ENCODE measurements around the gene JADE2.
"Not testable (repeated sequence)": the region's sequence is repeated elsewhere in the genome, so short reads cannot be mapped to it uniquely, and the experiment has no call there.

JADE2 gene

DNA sequence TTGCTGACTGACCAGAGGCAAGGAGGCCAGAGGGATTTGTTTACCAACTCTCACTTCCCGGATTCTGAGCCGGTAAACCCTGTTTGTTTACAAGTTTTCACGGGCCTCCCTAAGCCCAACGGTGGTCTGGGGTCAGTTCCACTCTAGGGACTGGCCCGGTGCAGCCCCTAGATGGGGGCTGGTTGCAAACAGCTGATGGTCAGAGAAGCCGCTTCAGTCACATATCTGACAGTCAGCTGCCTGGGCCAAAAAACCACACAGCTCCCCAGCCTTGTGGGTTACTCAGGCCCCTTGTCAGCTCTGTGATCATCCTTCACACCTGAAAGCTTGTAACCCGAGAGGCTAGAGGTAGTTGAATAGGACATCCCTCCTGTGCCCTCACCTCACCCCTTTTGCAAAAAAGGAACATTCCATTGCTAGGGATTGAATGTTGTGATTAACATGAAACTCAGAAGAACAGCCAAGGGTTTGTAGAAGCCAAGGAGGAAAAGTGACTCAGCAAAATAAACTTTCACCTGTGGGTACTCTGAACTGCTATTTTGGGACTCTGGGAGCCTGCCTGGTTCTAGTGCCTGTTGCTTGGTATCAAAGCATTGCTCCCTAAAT, 66.8 kb downstream of the JADE2 start:
- no peak for DNase-seq (ENCODE audit: low read depth)

DNA sequence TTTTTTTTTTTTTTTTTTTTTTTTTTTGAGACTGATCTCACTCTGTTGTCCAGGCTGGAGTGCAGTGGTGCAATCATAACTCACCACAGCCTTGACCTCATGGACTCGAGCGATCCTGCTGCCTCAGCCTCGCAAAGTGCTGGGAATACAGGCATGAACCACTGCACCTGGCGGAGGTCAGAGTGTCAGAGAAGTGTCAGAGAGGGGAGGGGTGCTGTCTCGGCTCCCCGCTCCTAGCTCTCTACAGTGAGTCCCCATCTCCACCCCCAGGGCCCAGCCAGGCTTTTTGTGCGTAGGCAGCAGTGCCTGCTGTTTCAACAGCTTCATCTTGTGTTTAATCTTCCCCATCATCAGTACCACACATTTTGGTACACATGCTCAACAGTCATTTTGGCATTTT, 68.9 kb downstream of the JADE2 start:
- DNase-seq (ENCODE audit: low read depth): no peak

DNA sequence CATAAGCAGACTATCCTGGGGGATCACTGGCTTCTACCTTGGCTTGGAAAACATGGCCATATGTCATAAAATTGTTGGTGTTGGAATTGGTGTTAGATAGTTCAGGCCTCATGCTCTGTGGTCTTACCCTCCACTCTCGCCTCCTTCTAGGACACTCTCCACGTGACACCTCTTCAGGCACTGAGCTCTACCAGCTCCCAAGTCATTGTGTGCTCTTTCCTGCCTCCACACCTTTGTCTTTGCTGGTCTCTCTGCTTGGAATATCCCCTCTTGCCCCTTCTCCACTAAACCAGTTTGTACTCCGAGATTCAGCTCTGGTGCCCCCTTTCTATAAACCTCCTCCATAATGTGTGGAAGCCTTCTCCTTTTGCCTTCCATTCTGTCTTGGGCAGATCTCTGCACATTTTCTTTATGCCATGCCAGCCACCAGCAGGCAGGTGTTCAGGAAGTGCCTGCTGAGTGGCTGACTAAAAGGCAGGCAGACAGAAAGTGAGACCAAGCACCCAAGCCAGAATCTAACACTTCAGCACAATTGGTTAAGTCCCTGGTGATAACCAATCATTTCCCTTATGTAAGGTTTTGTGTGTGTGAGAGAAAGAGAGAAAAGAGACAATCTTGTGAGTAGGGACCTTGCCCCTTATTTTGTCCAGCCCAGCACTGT, 69.5 kb downstream of the JADE2 start:
- DNase-seq (ENCODE audit: low read depth): no peak

DNA sequence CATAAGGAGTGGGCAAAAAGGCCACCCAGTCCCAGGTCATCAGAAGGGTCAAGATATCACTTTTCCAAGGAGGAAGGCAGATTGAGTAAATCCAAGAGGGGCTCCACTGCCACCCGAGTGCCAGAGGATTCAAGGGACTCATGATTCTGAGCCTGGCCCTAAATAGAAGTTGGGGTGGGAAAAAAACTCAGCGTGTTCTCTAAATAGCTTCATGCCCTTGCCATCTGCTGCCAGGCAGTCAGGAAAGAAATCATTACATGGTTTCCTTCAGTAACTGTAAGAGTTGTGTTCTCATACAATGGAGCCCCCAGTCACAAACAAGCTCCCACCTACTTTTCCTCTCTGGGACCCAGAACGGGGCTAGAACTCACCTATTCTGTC, 70.0 kb downstream of the JADE2 start:
- DNase-seq (ENCODE audit: low read depth): no peak

DNA sequence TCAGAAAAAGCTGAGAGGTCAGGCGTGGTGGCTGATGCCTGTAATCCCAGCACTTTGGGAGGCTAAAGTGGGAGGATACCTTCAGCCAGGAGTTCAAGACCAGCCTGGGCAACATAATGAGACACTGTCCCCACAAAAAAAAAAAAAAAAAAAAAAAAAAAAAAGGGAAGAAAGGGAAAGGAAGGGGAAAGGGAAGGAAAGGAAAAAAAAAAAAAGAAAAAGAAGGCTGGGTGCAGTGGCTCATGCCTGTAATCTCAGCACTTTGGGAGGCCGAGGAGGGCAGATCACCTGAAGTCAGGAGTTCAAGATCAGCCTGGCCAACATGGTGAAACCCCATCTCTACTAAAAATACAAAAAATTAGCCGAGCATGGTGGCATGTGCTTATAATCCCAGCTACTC, 74.3 kb downstream of the JADE2 start:
- not testable (repeated sequence) for DNase-seq (ENCODE audit: low read depth)

DNA sequence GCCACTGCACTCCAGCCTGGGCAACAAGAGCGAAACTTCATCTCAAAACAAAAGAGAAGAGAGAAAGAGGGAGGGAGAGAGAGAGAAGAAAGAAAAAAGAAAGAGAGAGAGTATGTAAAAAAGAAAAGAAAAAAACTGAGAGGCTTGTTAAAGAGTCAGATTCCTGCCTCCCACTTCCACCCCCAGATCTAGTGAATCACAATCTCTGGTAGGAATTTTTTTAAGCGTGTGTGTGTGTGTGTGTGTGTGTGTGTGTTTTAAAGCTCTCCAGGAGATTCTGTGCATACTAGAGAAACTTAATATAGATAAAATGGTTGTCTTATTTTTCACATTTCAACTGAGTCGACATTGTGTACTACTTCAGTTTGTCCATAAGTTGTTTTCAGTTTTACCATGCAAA, 75.1 kb downstream of the JADE2 start:
- no peak for DNase-seq (ENCODE audit: low read depth)

DNA sequence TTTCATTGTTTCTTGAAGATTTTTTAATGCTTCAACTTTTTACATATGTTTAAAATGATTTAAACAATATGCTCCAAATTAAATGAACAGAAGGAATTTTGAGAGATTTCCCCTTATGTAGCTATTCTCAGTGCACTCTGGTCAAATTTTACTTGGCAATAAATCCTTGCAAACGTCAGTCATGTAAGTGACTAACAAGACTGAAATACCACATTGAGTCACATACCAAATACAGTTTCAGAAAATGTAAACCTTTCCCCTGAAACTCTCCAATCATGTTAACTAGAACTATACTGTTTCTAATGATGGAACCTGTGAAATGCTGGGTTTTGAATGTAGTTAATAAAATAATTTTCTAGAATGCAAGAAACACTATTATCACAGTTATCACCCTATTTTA, 77.6 kb downstream of the JADE2 start:
- DNase-seq (ENCODE audit: low read depth): no peak

DNA sequence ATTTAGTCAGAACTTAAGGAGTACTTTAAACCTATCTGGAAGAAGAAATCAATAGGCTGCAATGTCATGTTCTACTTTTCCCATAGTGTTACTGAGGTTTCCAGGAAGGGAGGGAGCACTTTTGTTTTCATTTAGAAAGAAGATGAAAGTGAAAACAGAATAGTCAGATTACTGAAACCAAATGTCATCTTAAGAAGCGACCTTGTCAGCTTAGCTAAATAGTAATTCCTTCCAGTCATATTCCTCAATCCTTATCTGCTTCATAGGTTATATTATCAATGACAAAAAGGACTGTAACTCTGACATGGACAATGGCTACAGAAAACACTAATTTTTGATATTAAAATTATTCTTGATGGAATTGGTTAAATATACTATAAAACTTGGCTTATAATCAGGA, 79.4 kb downstream of the JADE2 start:
- DNase-seq (ENCODE audit: low read depth): no peak

DNA sequence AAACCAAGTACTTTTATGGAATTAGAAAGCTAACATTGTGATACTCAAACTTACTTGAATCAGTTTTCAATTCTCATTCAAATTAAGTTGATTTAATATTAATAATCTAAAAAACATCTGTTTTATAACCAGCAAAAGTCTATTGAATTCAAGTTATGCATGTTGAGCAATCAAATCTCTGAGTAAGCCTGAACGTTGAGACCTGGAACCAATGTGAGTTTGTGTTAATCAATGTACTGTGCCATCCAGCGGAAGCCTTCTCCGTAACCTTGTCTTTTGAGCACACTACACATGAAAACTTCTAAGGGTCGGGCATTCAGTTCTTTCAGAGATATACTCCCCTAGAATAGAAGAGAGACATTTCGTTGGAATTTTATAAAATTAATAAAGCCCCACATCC, 81.3 kb downstream of the JADE2 start:
- DNase-seq (ENCODE audit: low read depth): no peak

DNA sequence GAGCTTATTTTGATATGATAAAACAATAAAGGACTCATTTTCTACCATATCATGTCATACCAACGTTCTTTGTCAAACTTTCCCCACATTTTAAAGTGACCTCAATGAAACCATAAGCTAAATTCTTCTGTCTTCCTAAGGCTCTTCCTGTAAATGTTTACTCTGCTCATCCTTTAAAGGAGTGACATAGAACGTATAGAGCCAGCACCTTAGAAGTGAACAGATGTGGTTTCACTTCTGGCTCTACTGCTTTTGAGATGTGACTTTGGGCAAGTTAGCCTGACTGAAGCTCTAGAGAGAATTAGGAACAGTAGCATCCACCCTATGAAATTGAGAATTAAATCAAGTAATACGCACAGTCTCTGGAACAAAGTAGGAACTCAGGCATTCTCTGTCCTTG, 83.1 kb downstream of the JADE2 start:
- DNase-seq (ENCODE audit: low read depth): no peak

DNA sequence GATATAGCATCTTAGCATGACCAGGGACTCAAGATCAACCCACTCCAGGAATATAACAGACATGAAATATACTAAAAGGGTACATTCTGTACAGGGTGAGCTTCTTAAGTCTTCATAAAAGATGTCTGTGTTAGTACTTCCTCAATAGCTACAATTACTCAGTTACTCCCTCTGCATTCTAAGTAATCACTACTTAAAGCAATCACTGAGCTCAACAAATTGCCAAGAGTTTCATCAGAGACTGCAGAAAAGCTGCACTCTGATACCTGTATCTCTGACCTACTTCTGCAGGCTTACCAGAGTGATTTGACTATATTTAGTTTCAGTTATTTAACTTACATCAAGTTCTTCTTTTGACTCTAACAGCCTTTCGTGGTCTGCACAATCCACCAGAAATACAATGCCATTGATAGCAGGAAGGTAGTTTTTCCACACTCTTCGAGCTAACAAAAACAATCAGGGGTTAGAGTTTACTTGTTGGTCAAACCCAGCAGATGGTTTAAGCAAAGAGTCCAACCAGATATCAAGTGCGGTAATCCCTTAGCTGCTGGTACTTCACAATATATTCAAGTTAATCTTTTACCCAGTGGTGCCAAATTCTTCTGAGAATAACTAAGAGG, 83.9 kb downstream of the JADE2 start:
- DNase-seq (ENCODE audit: low read depth): no peak

DNA sequence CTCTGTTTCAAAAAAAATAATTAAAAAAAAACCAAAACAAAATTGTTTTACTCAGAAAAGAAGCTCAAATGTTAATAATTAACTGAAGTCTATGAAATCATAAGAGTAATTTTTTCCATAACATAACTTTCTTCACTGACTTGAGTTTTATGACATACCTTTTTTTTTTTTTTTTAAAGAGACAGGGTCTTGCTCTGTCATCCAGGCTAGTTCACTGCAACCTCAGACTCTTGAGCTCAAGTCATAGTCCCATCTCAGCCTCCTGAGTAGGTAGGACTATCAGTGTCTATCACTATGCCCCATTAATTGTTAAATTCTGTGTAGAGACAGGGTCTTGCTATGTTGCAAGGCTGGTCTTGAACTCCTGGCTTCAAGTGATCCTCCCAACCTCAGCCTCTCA, 85.3 kb downstream of the JADE2 start:
- DNase-seq (ENCODE audit: low read depth): no peak

DNA sequence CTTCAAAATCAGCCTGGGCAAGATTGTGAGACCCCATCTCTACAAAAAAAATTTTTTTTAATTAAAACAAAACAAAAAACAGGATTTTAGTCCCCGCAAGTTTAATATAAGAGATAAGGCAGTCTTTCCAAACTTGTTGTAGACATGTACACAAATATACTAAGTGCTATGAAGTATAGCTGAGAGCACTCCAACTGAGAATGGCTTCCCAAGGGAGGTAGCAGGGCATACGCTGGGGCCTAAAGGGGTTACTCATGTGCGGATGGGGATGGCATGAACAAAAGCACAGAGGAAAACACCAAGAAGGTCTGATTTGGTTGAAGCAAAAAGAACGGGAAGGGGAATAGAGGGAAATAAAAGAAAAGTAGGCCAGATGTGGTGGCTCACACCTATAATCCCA, 86.0 kb downstream of the JADE2 start:
- DNase-seq (ENCODE audit: low read depth): no peak

DNA sequence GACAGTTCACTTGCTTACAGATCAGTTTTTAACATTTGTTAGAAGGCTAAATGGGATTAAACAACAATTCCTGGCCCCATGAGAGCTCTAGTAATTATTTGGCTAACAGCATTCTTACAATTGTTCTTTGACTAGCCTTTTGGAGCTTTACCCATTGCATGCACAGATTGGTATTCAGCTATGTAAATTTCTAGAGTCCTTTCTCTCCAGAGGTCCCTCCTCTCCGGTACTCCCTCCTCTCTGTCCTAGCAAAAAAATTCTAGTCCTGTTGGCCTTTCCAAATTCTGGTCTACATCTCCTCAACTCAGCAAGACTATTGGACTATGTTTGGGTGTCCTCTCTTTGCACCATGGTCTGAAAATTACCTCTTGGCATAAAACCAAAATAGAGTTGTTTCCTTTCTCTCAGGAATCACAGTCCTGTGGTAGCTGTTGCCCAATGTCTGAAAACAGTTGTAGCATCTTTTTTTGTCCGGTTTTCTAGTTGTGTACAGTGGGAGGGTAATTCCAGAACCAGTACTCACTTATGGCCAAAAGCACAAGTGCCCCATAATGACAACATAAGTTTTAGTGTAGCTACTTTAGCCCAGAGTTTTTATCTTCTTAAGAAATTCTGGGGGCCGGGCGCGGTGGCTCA, 89.1 kb downstream of the JADE2 start:
- no peak for DNase-seq (ENCODE audit: low read depth)

DNA sequence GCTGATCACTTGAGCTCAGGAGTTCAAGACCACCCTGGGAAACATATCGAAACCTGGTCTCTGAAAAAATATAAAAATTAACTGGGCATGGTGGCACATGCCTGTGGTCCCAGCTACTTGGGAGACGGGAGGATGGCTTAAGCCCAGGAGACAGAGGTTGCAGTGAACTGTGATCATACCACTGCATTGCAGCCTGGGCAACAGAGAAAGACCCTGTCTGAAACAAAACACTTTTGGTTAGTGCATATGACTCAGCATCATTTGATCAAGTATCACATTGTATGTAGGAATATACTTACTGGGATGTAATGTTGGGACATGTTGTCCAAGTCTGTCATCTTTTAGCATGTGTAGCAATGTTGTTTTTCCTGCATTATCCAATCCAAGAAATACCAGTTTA, 95.2 kb downstream of the JADE2 start:
- no peak for DNase-seq (ENCODE audit: low read depth)

DNA sequence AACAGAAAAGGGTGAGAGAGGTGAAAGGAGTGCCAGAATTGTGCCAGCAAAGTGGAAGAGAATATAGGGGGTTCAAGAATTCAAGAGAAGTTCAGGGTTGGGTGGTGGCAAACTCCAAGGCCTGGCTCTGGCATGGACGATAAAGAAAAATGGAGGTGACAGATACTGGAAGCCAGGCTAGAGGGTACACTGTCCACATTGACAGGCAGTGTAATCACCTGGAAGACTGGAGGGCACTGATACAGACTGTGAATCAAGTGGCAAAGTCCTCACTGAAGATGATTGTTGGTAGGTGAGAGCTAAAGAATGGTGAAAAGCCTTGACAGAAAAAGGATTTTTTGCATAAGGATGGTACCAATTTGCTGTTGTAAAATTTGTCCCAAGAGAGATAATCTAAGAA, 100.1 kb downstream of the JADE2 start:
- DNase-seq (ENCODE audit: low read depth): no peak

DNA sequence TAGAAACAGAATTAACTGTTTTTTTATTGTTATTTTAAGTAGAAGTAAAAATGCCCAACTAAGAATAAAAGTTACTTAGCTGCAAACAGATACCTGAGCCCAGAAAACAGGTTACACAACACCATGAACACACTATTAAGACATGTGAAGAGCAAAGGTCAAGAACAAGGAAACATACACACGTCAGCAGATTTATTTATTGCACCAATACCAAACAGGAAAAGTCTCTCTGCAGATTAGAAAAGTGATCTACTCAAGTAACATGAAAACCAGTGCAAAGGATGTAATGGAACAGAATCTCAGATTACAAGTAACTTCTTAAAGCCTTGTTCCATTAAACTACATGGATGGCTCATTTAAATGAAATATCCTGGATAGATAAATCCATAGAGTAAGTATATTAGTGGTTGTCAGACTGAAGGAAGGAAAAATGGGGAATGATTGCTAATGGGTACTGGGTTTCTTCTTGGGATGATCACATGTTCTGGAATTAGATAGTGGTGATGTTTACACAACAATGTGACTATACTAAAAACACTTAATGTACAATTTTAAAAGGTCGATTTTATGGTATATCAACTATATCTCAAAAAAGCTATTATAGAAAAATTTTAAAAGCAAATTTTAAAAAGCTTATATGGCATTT, 101.0 kb downstream of the JADE2 start:
- no peak for DNase-seq (ENCODE audit: low read depth)
